Measurements from ENCODE around the gene AIF1L. TPM values are rescaled to one million over a fixed set of nuclear protein-coding genes. Genes with fewer than 3 reads are reported as not detected.

The AIF1L gene
- total and polyA plus RNA-seq, 9 donors, result 19.3 to 33.2 (median 23.3) TPM

GRCh38 chr9:131053896-131054295 is 42.4 kb upstream of the AIF1L start:
- no peak overlapping the region for H3K4me3 ChIP-seq (ENCODE audit: low read length)
- H3K27ac ChIP-seq (ENCODE audit: low read length), result no peak overlapping the region
- no peaks in the 10 kb centered on the region for H3K36me3 ChIP-seq (ENCODE audit: control insufficient read depth, insufficient read depth, low read length)
- no CpG with 5 or more reads among the region's 3 CpGs for WGBS (ENCODE audit: insufficient coverage)
- no peak for DNase-seq
- no peaks in the 10 kb centered on the region for H3K27me3 ChIP-seq (ENCODE audit: control insufficient read depth, insufficient read depth, low read length)
- H3K4me1 ChIP-seq (ENCODE audit: control insufficient read depth, insufficient read depth, low read length), result no peaks in the 10 kb centered on the region
- no peaks in the 10 kb centered on the region for H3K9me3 ChIP-seq (replicated peaks; ENCODE audit: control insufficient read depth, low read depth, low read length)

- H3K27me3 ChIP-seq (ENCODE audit: control insufficient read depth, insufficient read depth, low read length), result no peaks in the 10 kb centered on the region
- no peaks in the 10 kb centered on the region for H3K4me1 ChIP-seq (ENCODE audit: control insufficient read depth, insufficient read depth, low read length)
- DNase-seq, result no peak
- H3K27ac ChIP-seq (ENCODE audit: low read length), result no peak overlapping the region
- 88% methylated on average over 13 of the region's 14 CpGs for WGBS (ENCODE audit: insufficient coverage)
- no peaks in the 10 kb centered on the region for H3K36me3 ChIP-seq (ENCODE audit: control insufficient read depth, insufficient read depth, low read length)
- H3K4me3 ChIP-seq (ENCODE audit: low read length), result no peak overlapping the region
- no peaks in the 10 kb centered on the region for H3K9me3 ChIP-seq (replicated peaks; ENCODE audit: control insufficient read depth, low read depth, low read length)
These were observed 39.4 kb upstream of the AIF1L start for GRCh38 chr9:131056781-131057506.

GRCh38 chr9:131060900-131061630 is 35.3 kb upstream of the AIF1L start:
- no peaks in the 10 kb centered on the region for H3K9me3 ChIP-seq (replicated peaks; ENCODE audit: control insufficient read depth, low read depth, low read length)
- no peaks in the 10 kb centered on the region for H3K36me3 ChIP-seq (ENCODE audit: control insufficient read depth, insufficient read depth, low read length)
- no peak overlapping the region for H3K27ac ChIP-seq (ENCODE audit: low read length)
- no peaks in the 10 kb centered on the region for H3K27me3 ChIP-seq (ENCODE audit: control insufficient read depth, insufficient read depth, low read length)
- no peak overlapping the region for H3K4me3 ChIP-seq (ENCODE audit: low read length)
- 57% methylated on average over 16 of the region's 21 CpGs for WGBS (ENCODE audit: insufficient coverage)
- H3K4me1 ChIP-seq (ENCODE audit: control insufficient read depth, insufficient read depth, low read length), result no peaks in the 10 kb centered on the region
- no peak for DNase-seq

- 44% methylated on average over 4 of the region's 9 CpGs for whole genome bisulfite sequencing (ENCODE audit: insufficient coverage)
- peaks cover under 1% of the 10 kb centered on the region for H3K4me1 ChIP-seq (ENCODE audit: control insufficient read depth, insufficient read depth, low read length)
- H3K9me3 ChIP-seq (replicated peaks; ENCODE audit: control insufficient read depth, low read depth, low read length), result no peaks in the 10 kb centered on the region
- H3K4me3 ChIP-seq (ENCODE audit: low read length), result no peak overlapping the region
- no peak overlapping the region for H3K27ac ChIP-seq (ENCODE audit: low read length)
- no peaks in the 10 kb centered on the region for H3K27me3 ChIP-seq (ENCODE audit: control insufficient read depth, insufficient read depth, low read length)
- no peaks in the 10 kb centered on the region for H3K36me3 ChIP-seq (ENCODE audit: control insufficient read depth, insufficient read depth, low read length)
- no peak for DNase-seq
These were observed 33.4 kb upstream of the AIF1L start for GRCh38 chr9:131062969-131063368.

GRCh38 chr9:131065599-131065998 is 30.7 kb upstream of the AIF1L start:
- Histone ChIP-seq H3K36me3 (ENCODE audit: control insufficient read depth, insufficient read depth, low read length) (no peaks in the 10 kb centered on the region), H3K9me3 (replicated peaks; ENCODE audit: control insufficient read depth, low read depth, low read length) (no peaks in the 10 kb centered on the region), H3K4me1 (ENCODE audit: control insufficient read depth, insufficient read depth, low read length) (peaks cover 3% of the 10 kb centered on the region), H3K4me3 (ENCODE audit: low read length) (no peak overlapping the region), H3K27me3 (ENCODE audit: control insufficient read depth, insufficient read depth, low read length) (no peaks in the 10 kb centered on the region), H3K27ac (ENCODE audit: low read length) (no peak overlapping the region)
- no peak for DNase-seq
- 96% methylated on average over 5 of the region's 7 CpGs for WGBS (ENCODE audit: insufficient coverage)

- no peak for DNase-seq
These were observed 28.7 kb upstream of the AIF1L start for GRCh38 chr9:131067625-131068024.

GRCh38 chr9:131068076-131068816 is 28.1 kb upstream of the AIF1L start:
- Histone ChIP-seq H3K27me3 (ENCODE audit: control insufficient read depth, insufficient read depth, low read length) (no peaks in the 10 kb centered on the region), H3K36me3 (ENCODE audit: control insufficient read depth, insufficient read depth, low read length) (no peaks in the 10 kb centered on the region), H3K9me3 (replicated peaks; ENCODE audit: control insufficient read depth, low read depth, low read length) (no peaks in the 10 kb centered on the region), H3K4me3 (ENCODE audit: low read length) (no peak overlapping the region), H3K4me1 (ENCODE audit: control insufficient read depth, insufficient read depth, low read length) (peaks cover 3% of the 10 kb centered on the region), H3K27ac (ENCODE audit: low read length) (no peak overlapping the region)
- WGBS (ENCODE audit: insufficient coverage), result 61% methylated on average over 12 of the region's 14 CpGs
- no peak for DNase-seq

More at GRCh38 chr9:131067625-131068024, 28.7 kb upstream of the AIF1L start:
- Histone ChIP-seq H3K27ac (ENCODE audit: low read length) (no peak overlapping the region), H3K27me3 (ENCODE audit: control insufficient read depth, insufficient read depth, low read length) (no peaks in the 10 kb centered on the region), H3K36me3 (ENCODE audit: control insufficient read depth, insufficient read depth, low read length) (no peaks in the 10 kb centered on the region), H3K4me1 (ENCODE audit: control insufficient read depth, insufficient read depth, low read length) (peaks cover 3% of the 10 kb centered on the region), H3K4me3 (ENCODE audit: low read length) (no peak overlapping the region), H3K9me3 (replicated peaks; ENCODE audit: control insufficient read depth, low read depth, low read length) (no peaks in the 10 kb centered on the region)
- 47% methylated on average over 9 of the region's 9 CpGs for WGBS (ENCODE audit: insufficient coverage)

- Histone ChIP-seq H3K27ac (ENCODE audit: low read length) (no peak overlapping the region), H3K36me3 (ENCODE audit: control insufficient read depth, insufficient read depth, low read length) (no peaks in the 10 kb centered on the region), H3K4me1 (ENCODE audit: control insufficient read depth, insufficient read depth, low read length) (peaks cover 3% of the 10 kb centered on the region), H3K27me3 (ENCODE audit: control insufficient read depth, insufficient read depth, low read length) (no peaks in the 10 kb centered on the region), H3K9me3 (replicated peaks; ENCODE audit: control insufficient read depth, low read depth, low read length) (no peaks in the 10 kb centered on the region), H3K4me3 (ENCODE audit: low read length) (no peak overlapping the region)
- WGBS (ENCODE audit: insufficient coverage), result 90% methylated on average over 12 of the region's 15 CpGs
- DNase-seq, result no peak
These were observed 26.6 kb upstream of the AIF1L start for GRCh38 chr9:131069699-131070098.

- H3K36me3 ChIP-seq (ENCODE audit: control insufficient read depth, insufficient read depth, low read length), result no peaks in the 10 kb centered on the region
- no peak overlapping the region for H3K4me3 ChIP-seq (ENCODE audit: low read length)
- H3K27ac ChIP-seq (ENCODE audit: low read length), result no peak overlapping the region
- peaks cover 3% of the 10 kb centered on the region for H3K4me1 ChIP-seq (ENCODE audit: control insufficient read depth, insufficient read depth, low read length)
- no peak for DNase-seq
- WGBS (ENCODE audit: insufficient coverage), result 71% methylated on average over 15 of the region's 16 CpGs
- no peaks in the 10 kb centered on the region for H3K27me3 ChIP-seq (ENCODE audit: control insufficient read depth, insufficient read depth, low read length)
- no peaks in the 10 kb centered on the region for H3K9me3 ChIP-seq (replicated peaks; ENCODE audit: control insufficient read depth, low read depth, low read length)
These were observed 24.0 kb upstream of the AIF1L start for GRCh38 chr9:131072107-131072870.
